Hepatocyte (in vitro differentiated cells): ENCODE measurements around the gene TMBIM1. TPM values are rescaled to one million over a fixed set of nuclear protein-coding genes. Genes with fewer than 3 reads are reported as not detected.

Experiments used
- DNase-seq: peaks from one replicate; pipeline ENCODE4 v3.0.0-alpha.2; 2016; ENCODE audit warnings: low spot score
- H2AFZ ChIP-seq: fragments of 200-600 bp; sonication (generic); 2 replicates; pipeline ENCODE4 v1.6.0; 2016; ENCODE audit warnings: antibody characterized with exemption, mild to moderate bottlenecking
- H3K27ac ChIP-seq: fragments of 200-600 bp; sonication (generic); 2 replicates; pipeline ENCODE4 v1.5.1; 2016; ENCODE audit warnings: mild to moderate bottlenecking
- H3K27me3 ChIP-seq: fragments of 200-600 bp; sonication (generic); 2 replicates; pipeline ENCODE4 v1.6.1; 2016
- H3K36me3 ChIP-seq: fragments of 200-600 bp; sonication (generic); replicated peaks from 2 replicates; pipeline ENCODE4 v1.5.1; 2016; ENCODE audit warnings: low read depth; ENCODE audit not compliant: insufficient read depth
- H3K4me1 ChIP-seq: fragments of 200-600 bp; sonication (generic); 2 replicates; pipeline ENCODE4 v1.5.1; 2016; ENCODE audit warnings: mild to moderate bottlenecking, moderate library complexity; ENCODE audit not compliant: insufficient read depth
- H3K4me2 ChIP-seq: fragments of 200-600 bp; sonication (generic); 2 replicates; pipeline ENCODE4 v1.6.0; 2016
- H3K4me3 ChIP-seq: fragments of 200-600 bp; sonication (generic); 2 replicates; pipeline ENCODE4 v1.5.1; 2016; ENCODE audit warnings: mild to moderate bottlenecking
- H3K79me2 ChIP-seq: fragments of 200-600 bp; sonication (generic); 2 replicates; pipeline ENCODE4 v1.6.0; 2017; ENCODE audit warnings: mild to moderate bottlenecking
- H3K9me2 ChIP-seq: fragments of 200-600 bp; sonication (generic); replicated peaks from 2 replicates; pipeline ENCODE4 v1.6.0; 2017; ENCODE audit warnings: mild to moderate bottlenecking; ENCODE audit not compliant: insufficient read depth
- H3K9me3 ChIP-seq: fragments of 200-600 bp; sonication (generic); 2 replicates; pipeline ENCODE4 v1.5.1; 2016; ENCODE audit warnings: low read depth, mild to moderate bottlenecking
- H4K20me1 ChIP-seq: fragments of 200-600 bp; sonication (generic); 2 replicates; pipeline ENCODE4 v1.6.0; 2016; ENCODE audit warnings: mild to moderate bottlenecking; ENCODE audit not compliant: insufficient read depth, poor library complexity, severe bottlenecking
- CTCF ChIP-seq: fragments of 200-600 bp; sonication (generic); IDR thresholded peaks from 2 replicates; pipeline ENCODE4 v1.5.1; 2016; ENCODE audit warnings: antibody characterized with exemption, mild to moderate bottlenecking; ENCODE audit not compliant: poor library complexity
- EZH2 ChIP-seq: fragments of 200-600 bp; sonication (generic); IDR thresholded peaks from 2 replicates; pipeline ENCODE4 v1.6.1; 2016; ENCODE audit warnings: antibody characterized with exemption, mild to moderate bottlenecking, borderline replicate concordance
- EZH2phosphoT487 ChIP-seq: fragments of 200-600 bp; sonication (generic); IDR thresholded peaks from one replicate; pipeline ENCODE4 v1.6.1; 2018; ENCODE audit warnings: antibody characterized with exemption, mild to moderate bottlenecking, low read depth, moderate library complexity; ENCODE audit not compliant: unreplicated experiment, severe bottlenecking
- WGBS: methylation state at CpG from one replicate; pipeline ENCODE4 v1.1.6; 2016; ENCODE audit warnings: low lambda C conversion rate; ENCODE audit errors: missing lambda C conversion rate; 5-methylcytosine and 5-hydroxymethylcytosine counted together
- polyA plus RNA-seq: library from polyadenylated mRNA; unstranded; fragments of >200 nt; fragmentation: Nextera tagmentation; extraction: Ambion mirVana; gene quantifications from 2 replicates; pipeline ENCODE4 v1.2.1, GENCODE V29; 2016
- total RNA-seq: library from RNA; depleted of rRNA; stranded (reverse); fragments of >200 nt; gene quantifications from 2 replicates; pipeline ENCODE4 v1.2.3, GENCODE V29; 2014

TMBIM1 gene
- total and polyA plus RNA-seq, 2 experiments from 2014 or later, result 224 to 302 TPM

GRCh38 chr2:218334531-218334930, 42.2 kb upstream of the TMBIM1 start:
- H3K4me2 ChIP-seq, result no peak overlapping the region
- H3K36me3 ChIP-seq, result no peaks in the 10 kb centered on the region
- DNase-seq, result no peak
- H3K27me3 ChIP-seq, result no peaks in the 10 kb centered on the region
- no peak overlapping the region for H3K27ac ChIP-seq
- H3K79me2 ChIP-seq, result peaks cover 25% of the 10 kb centered on the region
- WGBS, result 98% methylated on average over 3 of the region's 3 CpGs
- no peak overlapping the region for H2AFZ ChIP-seq
- H3K9me2 ChIP-seq, result no peaks in the 10 kb centered on the region
- H3K9me3 ChIP-seq, result no peaks in the 10 kb centered on the region
- no peak overlapping the region for H3K4me3 ChIP-seq
- no peak for TF ChIP-seq CTCF
- no peak for TF ChIP-seq EZH2phosphoT487
- no peak for TF ChIP-seq EZH2
- no peaks in the 10 kb centered on the region for H4K20me1 ChIP-seq
- H3K4me1 ChIP-seq, result peaks cover 8% of the 10 kb centered on the region

- Histone ChIP-seq H2AFZ (no peak overlapping the region), H3K27me3 (no peaks in the 10 kb centered on the region), H3K9me3 (no peaks in the 10 kb centered on the region), H3K36me3 (no peaks in the 10 kb centered on the region), H4K20me1 (no peaks in the 10 kb centered on the region), H3K4me3 (no peak overlapping the region), H3K9me2 (no peaks in the 10 kb centered on the region), H3K79me2 (peaks cover 39% of the 10 kb centered on the region), H3K4me2 (no peak overlapping the region), H3K27ac (peak overlapping the region; percentile 26), H3K4me1 (peaks cover 16% of the 10 kb centered on the region)
- WGBS, result 75% methylated on average over 16 of the region's 16 CpGs
- DNase-seq, result no peak
- TF ChIP-seq EZH2 (no peak), EZH2phosphoT487 (no peak), CTCF (no peak)
Measured at GRCh38 chr2:218332920-218333645, 40.8 kb upstream of the TMBIM1 start.

GRCh38 chr2:218332288-218332687, 40.0 kb upstream of the TMBIM1 start:
- no peaks in the 10 kb centered on the region for H3K9me2 ChIP-seq
- WGBS, result 95% methylated on average over 1 of the region's 1 CpG
- no peaks in the 10 kb centered on the region for H3K36me3 ChIP-seq
- no peak overlapping the region for H2AFZ ChIP-seq
- TF ChIP-seq EZH2, result no peak
- no peak for TF ChIP-seq CTCF
- TF ChIP-seq EZH2phosphoT487, result no peak
- H3K27me3 ChIP-seq, result no peaks in the 10 kb centered on the region
- peaks cover 20% of the 10 kb centered on the region for H3K4me1 ChIP-seq
- H3K4me3 ChIP-seq, result no peak overlapping the region
- peaks cover 40% of the 10 kb centered on the region for H3K79me2 ChIP-seq
- peak overlapping the region; percentile 26 for H3K27ac ChIP-seq
- H4K20me1 ChIP-seq, result no peaks in the 10 kb centered on the region
- no peak for DNase-seq
- no peak overlapping the region for H3K4me2 ChIP-seq
- H3K9me3 ChIP-seq, result no peaks in the 10 kb centered on the region
